Central memory CD4-positive, alpha-beta T cell (primary cell): ENCODE results near the gene KRTAP12-4.
A peak's percentile ranks its signal among the peaks of the same experiment; 100 is the strongest.
"Not testable (repeated sequence)": the region's sequence is repeated elsewhere in the genome, so short reads cannot be mapped to it uniquely, and the experiment has no call there.

Experiments
- DNase-seq: peaks from one replicate; pipeline ENCODE4 v3.0.0; 2022

KRTAP12-4 gene

GRCh38 chr21:44628707-44629391, 25.6 kb downstream of the KRTAP12-4 start:
- DNase-seq = no peak

DNA sequence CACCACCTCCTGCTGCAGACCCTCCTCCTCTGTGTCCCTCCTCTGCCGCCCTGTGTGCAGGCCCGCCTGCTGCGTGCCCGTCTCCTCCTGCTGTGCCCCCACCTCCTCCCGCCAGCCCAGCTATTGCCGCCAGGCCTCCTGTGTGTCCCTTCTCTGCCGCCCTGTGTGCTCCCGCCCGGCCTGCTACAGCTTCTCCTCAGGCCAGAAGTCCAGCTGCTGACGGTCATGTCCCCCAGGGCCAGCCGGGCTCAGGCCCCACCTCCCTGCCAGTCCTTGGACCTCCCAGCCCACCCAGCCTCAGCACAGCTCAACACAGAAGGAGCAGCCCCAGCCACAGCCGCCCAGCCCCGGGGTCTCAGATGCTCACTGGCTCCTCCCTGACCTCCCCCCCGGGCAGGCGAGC, 26.6 kb downstream of the KRTAP12-4 start:
- DNase-seq = not testable (repeated sequence)

- DNase-seq = not testable (repeated sequence)
Observed at GRCh38 chr21:44627181-44627822, 27.2 kb downstream of the KRTAP12-4 start.

- no peak for DNase-seq
Observed at GRCh38 chr21:44626673-44627143, 27.8 kb downstream of the KRTAP12-4 start, which contains the start of gene KRTAP10-9. TSS of gene KRTAP10-9 (plus strand) at chr21:44627093. CDS start at chr21:44627172, 79 bp downstream.

- no peak for DNase-seq
Observed at GRCh38 chr21:44626262-44626661, 28.2 kb downstream of the KRTAP12-4 start.

DNA sequence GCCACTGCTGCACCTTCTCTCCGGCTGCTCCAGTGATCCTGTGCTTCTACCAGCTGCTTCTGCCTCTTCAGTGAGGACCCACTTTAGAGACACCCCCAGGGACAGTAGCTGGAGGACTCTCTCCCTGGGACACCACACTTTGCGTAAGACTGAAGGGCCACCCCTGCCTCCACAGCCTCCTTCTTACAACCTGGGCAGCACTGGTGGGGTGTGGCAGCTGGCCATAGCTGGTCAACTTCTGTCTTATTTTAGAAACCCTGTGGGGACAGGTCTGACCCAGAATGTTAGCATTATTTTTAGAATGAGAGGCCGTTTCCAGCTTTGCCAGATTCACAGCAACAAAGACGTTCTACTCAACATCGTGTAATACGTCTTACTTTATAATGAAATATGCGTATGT, 28.7 kb downstream of the KRTAP12-4 start:
- no peak for DNase-seq

- no peak for DNase-seq
Observed at GRCh38 chr21:44623575-44623974, 30.9 kb downstream of the KRTAP12-4 start.

GRCh38 chr21:44619886-44620285, 34.6 kb downstream of the KRTAP12-4 start:
- no peak for DNase-seq

DNA sequence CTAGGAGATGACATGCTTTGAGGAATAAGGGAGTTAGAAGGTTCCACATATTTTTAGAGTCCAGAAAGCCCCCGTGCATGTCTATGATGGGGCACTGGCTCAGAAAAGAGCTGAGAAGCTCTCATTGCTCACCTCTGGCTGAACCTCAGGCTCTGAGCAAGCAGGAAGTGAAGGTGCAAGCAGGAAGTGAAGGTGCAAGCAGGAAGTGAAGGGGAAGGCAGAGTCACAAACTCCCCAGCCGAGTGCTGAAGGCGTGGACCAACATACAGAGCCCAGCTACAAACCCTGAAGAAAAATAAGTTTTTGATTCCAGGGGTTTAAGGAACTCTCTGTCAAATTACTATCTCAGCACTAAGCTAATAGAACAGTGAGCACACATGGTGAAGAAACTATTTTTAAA, 35.5 kb downstream of the KRTAP12-4 start:
- peak; percentile 73 for DNase-seq

DNA sequence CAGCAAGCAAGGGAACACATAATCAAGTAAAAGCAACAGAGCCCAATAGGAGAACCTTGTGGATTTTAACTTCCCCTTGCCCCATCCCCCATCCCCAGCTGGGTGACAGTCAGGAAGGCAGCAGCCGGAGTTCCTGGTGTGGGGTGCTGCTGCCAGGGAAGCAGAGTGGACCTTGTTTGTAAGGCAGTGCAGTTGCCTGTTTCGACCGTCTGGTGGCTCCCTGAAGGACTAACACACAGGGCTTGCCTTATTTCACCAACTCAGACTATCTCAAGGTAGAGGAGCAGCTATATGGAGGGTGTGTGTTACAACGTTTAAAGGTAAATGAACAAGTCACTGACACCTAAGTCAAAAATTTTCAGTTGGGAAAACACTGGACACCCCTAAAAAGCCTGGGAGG, 36.0 kb downstream of the KRTAP12-4 start:
- no peak for DNase-seq

- no peak for DNase-seq
Observed at GRCh38 chr21:44617071-44617501, 37.4 kb downstream of the KRTAP12-4 start.

GRCh38 chr21:44616591-44616926, 37.9 kb downstream of the KRTAP12-4 start:
- no peak for DNase-seq

GRCh38 chr21:44615911-44616590, 38.4 kb downstream of the KRTAP12-4 start:
- DNase-seq = no peak

- no peak for DNase-seq
Observed at GRCh38 chr21:44615466-44615865, 39.0 kb downstream of the KRTAP12-4 start.

GRCh38 chr21:44614961-44615391, 39.5 kb downstream of the KRTAP12-4 start:
- DNase-seq = no peak

DNA sequence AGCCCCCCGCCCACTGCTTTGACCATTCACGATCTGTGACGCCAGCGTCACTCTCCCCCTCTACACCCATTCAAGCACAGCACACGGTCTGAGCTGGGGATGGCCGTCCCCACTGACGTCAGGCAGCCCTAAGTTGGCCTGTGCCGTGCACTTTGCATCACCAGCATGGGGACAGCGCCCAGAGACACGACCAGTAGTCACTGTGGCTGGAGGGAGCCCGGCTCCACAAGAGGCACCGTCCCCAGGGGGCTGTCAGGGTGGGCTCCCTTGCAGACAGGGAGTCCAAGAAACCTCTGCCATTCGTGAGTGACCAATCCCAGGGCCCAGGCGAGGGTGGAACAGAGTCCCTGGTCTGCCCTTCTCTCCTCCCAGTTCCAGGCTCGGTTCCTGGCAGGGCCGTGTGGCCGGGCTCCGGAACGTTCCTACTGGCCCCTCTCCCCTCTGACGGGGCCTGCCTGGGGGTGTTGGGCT, 40.3 kb downstream of the KRTAP12-4 start:
- DNase-seq = no peak

- no peak for DNase-seq
Observed at GRCh38 chr21:44613386-44614155, 40.9 kb downstream of the KRTAP12-4 start.

GRCh38 chr21:44612669-44613229, 41.7 kb downstream of the KRTAP12-4 start:
- DNase-seq = no peak

DNA sequence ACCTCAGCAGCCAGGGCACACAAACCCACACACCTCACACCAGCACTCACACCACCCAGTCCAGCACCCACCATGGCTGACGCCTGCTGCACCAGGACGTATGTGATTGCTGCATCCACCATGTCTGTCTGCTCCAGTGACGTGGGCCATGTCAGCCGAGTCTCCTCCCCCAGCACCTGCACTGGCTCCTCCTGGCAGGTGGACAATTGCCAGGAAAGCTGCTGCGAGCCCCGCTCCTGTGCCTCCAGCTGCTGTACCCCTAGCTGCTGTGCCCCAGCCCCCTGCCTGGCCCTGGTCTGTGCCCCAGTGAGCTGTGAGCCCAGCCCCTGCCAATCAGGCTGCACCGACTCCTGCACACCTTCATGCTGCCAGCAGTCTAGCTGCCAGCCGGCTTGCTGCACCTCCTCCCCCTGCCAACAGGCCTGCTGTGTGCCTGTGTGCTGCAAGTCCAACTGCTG, 42.4 kb downstream of the KRTAP12-4 start, which contains the start of gene KRTAP10-8:
TSS of gene KRTAP10-8 (plus strand) at position 51 of the 458 bp plus-strand sequence. CDS start at position 73, 22 bp downstream.
- no peak for DNase-seq

GRCh38 chr21:44611551-44611950, 42.9 kb downstream of the KRTAP12-4 start:
- DNase-seq = no peak

- DNase-seq = not testable (repeated sequence)
Observed at GRCh38 chr21:44610157-44610843, 44.2 kb downstream of the KRTAP12-4 start.
